ENCODE measurements around the gene CNN1.
A peak's percentile ranks its signal among the peaks of the same experiment; 100 is the strongest.
"Not testable (repeated sequence)": the region's sequence is repeated elsewhere in the genome, so short reads cannot be mapped to it uniquely, and the experiment has no call there.

CNN1 gene

GRCh38 chr19:11564082-11564807, 25.6 kb downstream of the CNN1 start:
- not testable (repeated sequence) for DNase-seq (ENCODE audit: low read depth in 2 of 2, low spot score in 1 of 2)

GRCh38 chr19:11565649-11565980, 27.0 kb downstream of the CNN1 start:
- DNase-seq (ENCODE audit: low read depth in 2 of 2, low spot score in 1 of 2), result not testable (repeated sequence)

GRCh38 chr19:11566164-11566563, 27.5 kb downstream of the CNN1 start:
- DNase-seq (ENCODE audit: low read depth in 2 of 2, low spot score in 1 of 2), result no peak

GRCh38 chr19:11570039-11570462, 31.4 kb downstream of the CNN1 start:
- DNase-seq (ENCODE audit: low read depth in 2 of 2, low spot score in 1 of 2), result no peak

- not testable (repeated sequence) for DNase-seq (ENCODE audit: low read depth in 2 of 2, low spot score in 1 of 2)
These were observed 34.7 kb downstream of the CNN1 start for GRCh38 chr19:11573354-11573753.

- not testable (repeated sequence) for DNase-seq (ENCODE audit: low read depth in 2 of 2, low spot score in 1 of 2)
These were observed 35.1 kb downstream of the CNN1 start for GRCh38 chr19:11573763-11574162.

GRCh38 chr19:11574689-11575088, 36.0 kb downstream of the CNN1 start:
- no peak for DNase-seq (ENCODE audit: low read depth in 2 of 2, low spot score in 1 of 2)

- DNase-seq (ENCODE audit: low read depth in 2 of 2, low spot score in 1 of 2), result no peak
These were observed 37.6 kb downstream of the CNN1 start for GRCh38 chr19:11576227-11576626.

- DNase-seq (ENCODE audit: low read depth in 2 of 2, low spot score in 1 of 2), result no peak
These were observed 39.0 kb downstream of the CNN1 start, which contains the start of gene ACP5 for GRCh38 chr19:11577451-11578257. ACP5 (minus strand) TSS chr19:11577645; CDS start chr19:11577317, 328 bp downstream.

GRCh38 chr19:11578258-11579142, 39.8 kb downstream of the CNN1 start:
- no peak for DNase-seq (ENCODE audit: low read depth in 2 of 2, low spot score in 1 of 2)

- no peak for DNase-seq (ENCODE audit: low read depth in 2 of 2, low spot score in 1 of 2)
These were observed 41.5 kb downstream of the CNN1 start for GRCh38 chr19:11580116-11580515.

GRCh38 chr19:11581740-11582139, 43.1 kb downstream of the CNN1 start:
- no peak for DNase-seq (ENCODE audit: low read depth in 2 of 2, low spot score in 1 of 2)

- no peak for DNase-seq (ENCODE audit: low read depth in 2 of 2, low spot score in 1 of 2)
These were observed 47.7 kb downstream of the CNN1 start for GRCh38 chr19:11586331-11586730.

GRCh38 chr19:11587302-11587974, 48.8 kb downstream of the CNN1 start:
- peak; percentile 46 to 59 for DNase-seq (ENCODE audit: low read depth in 2 of 2, low spot score in 1 of 2)

- no peak for DNase-seq (ENCODE audit: low read depth in 2 of 2, low spot score in 1 of 2)
These were observed 49.5 kb downstream of the CNN1 start for GRCh38 chr19:11587975-11588631.

- no peak for DNase-seq (ENCODE audit: low read depth in 2 of 2, low spot score in 1 of 2)
These were observed 55.4 kb downstream of the CNN1 start for GRCh38 chr19:11594084-11594483.

GRCh38 chr19:11596156-11596555, 57.5 kb downstream of the CNN1 start:
- DNase-seq (ENCODE audit: low read depth in 2 of 2, low spot score in 1 of 2), result no peak

GRCh38 chr19:11597202-11598102, 58.8 kb downstream of the CNN1 start, which contains the start of gene ZNF627:
ZNF627 (plus strand) TSS chr19:11597483; CDS start chr19:11597628, 145 bp downstream.
- peak; percentile 95 to 96 for DNase-seq (ENCODE audit: low read depth in 2 of 2, low spot score in 1 of 2)

- no peak for DNase-seq (ENCODE audit: low read depth in 2 of 2, low spot score in 1 of 2)
These were observed 59.4 kb downstream of the CNN1 start for GRCh38 chr19:11598103-11598483.

All from stimulated activated CD8-positive, alpha-beta memory T cell treated with anti-CD3 and anti-CD28 coated beads, Interleukin-4, amount 100 ng/mL, for 1 hour (primary cell).